Fibroblast of skin of back (primary cell): ENCODE results near the gene SAMD15.
"Not testable (repeated sequence)": the region's sequence is repeated elsewhere in the genome, so short reads cannot be mapped to it uniquely, and the experiment has no call there.

ENCODE experiments used
- DNase-seq: peaks from one replicate; pipeline ENCODE4 v3.0.0-alpha.2; 2013

Gene SAMD15

GRCh38 chr14:77375973-77376770 lies 1.0 kb upstream of the SAMD15 start:
- peak; percentile 14 for DNase-seq

- no peak for DNase-seq
Observed at GRCh38 chr14:77377502-77377844, 294 bp downstream of the SAMD15 start.

GRCh38 chr14:77378701-77379100 lies 1.5 kb downstream of the SAMD15 start:
- DNase-seq = no peak

GRCh38 chr14:77390188-77390587 lies 13.0 kb downstream of the SAMD15 start:
- DNase-seq = no peak

GRCh38 chr14:77400216-77400615 lies 23.0 kb downstream of the SAMD15 start:
- no peak for DNase-seq

GRCh38 chr14:77403768-77404167 lies 26.6 kb downstream of the SAMD15 start:
- no peak for DNase-seq

GRCh38 chr14:77406086-77406485 lies 28.9 kb downstream of the SAMD15 start:
- DNase-seq = no peak

- no peak for DNase-seq
Observed at GRCh38 chr14:77406718-77407117, 29.5 kb downstream of the SAMD15 start.

- no peak for DNase-seq
Observed at GRCh38 chr14:77407158-77407557, 30.0 kb downstream of the SAMD15 start.

GRCh38 chr14:77409131-77409533 lies 32.0 kb downstream of the SAMD15 start:
- no peak for DNase-seq

- not testable (repeated sequence) for DNase-seq
Observed at GRCh38 chr14:77415403-77416030, 38.3 kb downstream of the SAMD15 start.

- DNase-seq = not testable (repeated sequence)
Observed at GRCh38 chr14:77416098-77416497, 38.9 kb downstream of the SAMD15 start.

- DNase-seq = no peak
Observed at GRCh38 chr14:77416836-77417235, 39.7 kb downstream of the SAMD15 start.

- DNase-seq = peak; percentile 12
Observed at GRCh38 chr14:77421201-77421600, 44.0 kb downstream of the SAMD15 start.

GRCh38 chr14:77423423-77423822 lies 46.2 kb downstream of the SAMD15 start, which contains the start of gene NOXRED1:
Gene NOXRED1 (minus strand): TSS chr14:77423523. CDS start chr14:77422889, 634 bp downstream.
- DNase-seq = no peak

GRCh38 chr14:77424862-77425261 lies 47.7 kb downstream of the SAMD15 start:
- no peak for DNase-seq

GRCh38 chr14:77426396-77426795 lies 49.2 kb downstream of the SAMD15 start:
- no peak for DNase-seq

GRCh38 chr14:77436042-77436441 lies 58.9 kb downstream of the SAMD15 start:
- DNase-seq = peak; percentile 5

- no peak for DNase-seq
Observed at GRCh38 chr14:77438596-77438995, 61.4 kb downstream of the SAMD15 start.

GRCh38 chr14:77439861-77440260 lies 62.7 kb downstream of the SAMD15 start:
- no peak for DNase-seq
